GM10266 (cell line): ENCODE results near the gene DKK3.

Experiments used
- DNase-seq: peaks from one replicate; pipeline ENCODE4 v3.0.0; 2012; ENCODE audit errors: extremely low spot score
- TF ChIP-seq, protein P1 (sequence below): IDR thresholded peaks from 2 replicates; pipeline ENCODE4 v1.5.1; 2012; ENCODE audit warnings: mild to moderate bottlenecking, low read depth; ENCODE audit not compliant: control insufficient read depth, insufficient read depth; ENCODE audit errors: missing control alignments

Gene DKK3

DNA sequence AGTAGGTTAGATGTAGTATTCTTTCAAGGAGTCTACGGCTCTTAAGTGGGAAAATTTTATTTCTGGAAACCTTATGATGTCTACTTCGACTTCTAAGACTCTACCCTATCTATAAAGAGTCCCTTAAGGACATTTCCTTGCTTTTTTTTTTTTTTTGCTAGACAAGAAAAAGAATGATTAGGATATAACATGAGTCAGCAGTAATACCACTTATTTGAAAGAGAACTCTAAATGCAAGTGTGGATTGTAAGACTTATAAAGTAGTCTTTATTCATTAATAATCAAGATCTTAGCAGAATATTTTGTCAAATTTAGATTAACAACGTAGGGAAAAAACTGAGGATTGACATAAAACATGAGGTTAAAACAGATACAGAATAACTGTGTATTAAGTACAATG lies 71.0 kb downstream of the DKK3 start:
- no peak for DNase-seq
- TF ChIP-seq, protein P1, sequence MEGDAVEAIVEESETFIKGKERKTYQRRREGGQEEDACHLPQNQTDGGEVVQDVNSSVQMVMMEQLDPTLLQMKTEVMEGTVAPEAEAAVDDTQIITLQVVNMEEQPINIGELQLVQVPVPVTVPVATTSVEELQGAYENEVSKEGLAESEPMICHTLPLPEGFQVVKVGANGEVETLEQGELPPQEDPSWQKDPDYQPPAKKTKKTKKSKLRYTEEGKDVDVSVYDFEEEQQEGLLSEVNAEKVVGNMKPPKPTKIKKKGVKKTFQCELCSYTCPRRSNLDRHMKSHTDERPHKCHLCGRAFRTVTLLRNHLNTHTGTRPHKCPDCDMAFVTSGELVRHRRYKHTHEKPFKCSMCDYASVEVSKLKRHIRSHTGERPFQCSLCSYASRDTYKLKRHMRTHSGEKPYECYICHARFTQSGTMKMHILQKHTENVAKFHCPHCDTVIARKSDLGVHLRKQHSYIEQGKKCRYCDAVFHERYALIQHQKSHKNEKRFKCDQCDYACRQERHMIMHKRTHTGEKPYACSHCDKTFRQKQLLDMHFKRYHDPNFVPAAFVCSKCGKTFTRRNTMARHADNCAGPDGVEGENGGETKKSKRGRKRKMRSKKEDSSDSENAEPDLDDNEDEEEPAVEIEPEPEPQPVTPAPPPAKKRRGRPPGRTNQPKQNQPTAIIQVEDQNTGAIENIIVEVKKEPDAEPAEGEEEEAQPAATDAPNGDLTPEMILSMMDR: no peak

DNA sequence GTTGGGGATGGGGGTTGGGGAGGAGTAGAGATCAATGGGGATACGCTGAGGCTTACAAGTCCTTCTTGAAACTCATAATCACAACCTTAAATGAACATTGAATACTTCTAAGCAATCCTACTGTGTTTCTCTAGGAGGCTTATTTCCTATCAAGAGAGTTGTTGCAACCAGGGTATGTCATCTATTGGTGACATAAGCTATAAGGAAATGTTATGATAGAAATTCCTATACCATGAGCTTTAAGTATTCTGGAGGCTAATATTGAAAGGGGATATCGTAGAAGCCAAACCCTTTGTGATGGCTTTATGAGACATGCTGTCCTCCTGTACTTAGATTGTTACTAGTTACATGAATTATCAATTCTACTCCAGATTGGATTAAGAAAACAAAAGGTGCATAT lies 72.9 kb downstream of the DKK3 start:
- TF ChIP-seq, protein P1: no peak
- DNase-seq: no peak

DNA sequence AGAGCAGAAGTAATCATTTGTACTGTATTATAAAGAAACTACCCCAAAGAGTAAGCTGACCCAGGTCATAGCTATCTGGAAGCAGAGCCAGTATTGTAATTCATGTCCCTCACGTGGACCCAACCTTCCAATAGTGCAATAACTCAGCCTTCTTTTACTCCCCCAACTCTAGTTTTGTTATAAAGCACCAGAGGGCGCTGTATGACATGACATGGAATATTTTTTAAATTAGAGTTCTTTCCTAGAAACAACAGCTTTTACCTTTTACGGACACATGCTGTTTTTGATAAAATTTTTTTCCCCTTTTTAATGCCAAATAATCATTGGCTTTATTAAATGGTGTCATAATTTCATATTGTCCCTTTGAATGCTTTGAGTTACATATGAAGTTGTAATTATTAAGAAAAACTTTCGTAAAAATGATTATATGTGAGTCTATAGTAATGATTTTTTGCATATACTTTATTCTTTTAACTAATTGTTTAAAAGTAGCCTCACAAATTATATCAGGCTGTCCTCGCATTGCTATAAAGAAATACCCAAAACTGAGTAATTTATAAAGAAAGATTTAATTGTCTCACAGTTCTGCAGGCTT lies 76.9 kb downstream of the DKK3 start:
- TF ChIP-seq, protein P1: peak; percentile 37
- DNase-seq: peak; percentile 21

DNA sequence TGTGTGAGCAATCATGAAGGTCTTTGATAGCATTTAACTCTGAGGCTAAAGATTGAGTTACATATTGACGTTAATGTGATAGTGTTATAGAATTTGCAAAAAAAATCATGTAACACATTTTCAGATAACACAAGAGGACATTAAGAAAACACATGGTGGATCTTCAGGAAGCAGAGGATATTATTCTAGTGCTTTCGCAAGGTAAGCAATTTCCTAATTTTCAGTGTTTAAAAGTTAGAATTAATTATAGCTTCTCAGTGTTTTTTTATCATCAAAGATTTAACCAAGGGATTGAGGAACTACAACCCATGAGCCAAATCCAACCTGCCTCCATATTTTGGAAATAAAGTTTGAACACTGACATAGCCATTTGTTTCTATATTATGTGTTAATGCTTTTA lies 78.5 kb downstream of the DKK3 start:
- TF ChIP-seq, protein P1: no peak
- DNase-seq: no peak

DNA sequence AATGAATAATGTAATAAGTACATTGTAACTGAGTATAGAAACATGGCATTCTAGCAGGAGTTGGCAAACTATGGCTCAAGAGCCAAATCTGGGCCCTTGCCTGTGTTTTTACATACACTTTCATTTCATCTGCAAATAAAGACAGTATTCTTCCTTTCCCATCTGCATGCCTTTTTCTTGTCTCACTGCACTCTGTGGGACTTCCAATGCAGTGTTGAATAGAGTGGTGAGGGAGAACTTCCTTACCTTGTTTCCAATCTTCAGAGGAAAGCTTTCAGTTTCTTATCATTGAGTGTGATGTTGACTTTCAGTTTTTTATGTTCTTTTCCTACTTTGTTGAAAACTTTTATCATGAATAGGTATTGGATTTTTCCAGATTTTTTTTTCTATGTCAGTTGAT lies 84.6 kb downstream of the DKK3 start:
- DNase-seq: no peak
- TF ChIP-seq, protein P1: no peak

DNA sequence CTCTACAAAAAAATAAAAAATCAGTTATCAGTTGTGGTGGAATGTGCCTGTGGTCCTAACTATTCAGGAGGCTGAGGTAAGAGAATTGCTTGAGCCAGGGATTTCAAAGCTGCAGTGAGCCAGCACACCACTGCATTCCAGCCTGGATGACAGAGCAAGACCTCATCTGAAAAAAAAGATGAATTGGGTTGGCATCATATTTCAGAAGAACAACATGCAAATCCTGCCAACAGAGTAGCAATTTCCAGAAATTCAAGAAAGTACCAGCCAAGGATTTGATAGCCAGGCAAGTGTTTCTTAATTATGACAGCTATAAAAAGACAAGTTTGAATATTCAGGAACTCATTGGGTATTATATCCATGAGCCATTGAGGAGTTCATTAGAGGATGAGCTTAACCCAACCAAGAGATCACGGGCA lies 91.4 kb downstream of the DKK3 start:
- TF ChIP-seq, protein P1: no peak
- DNase-seq: no peak

DNA sequence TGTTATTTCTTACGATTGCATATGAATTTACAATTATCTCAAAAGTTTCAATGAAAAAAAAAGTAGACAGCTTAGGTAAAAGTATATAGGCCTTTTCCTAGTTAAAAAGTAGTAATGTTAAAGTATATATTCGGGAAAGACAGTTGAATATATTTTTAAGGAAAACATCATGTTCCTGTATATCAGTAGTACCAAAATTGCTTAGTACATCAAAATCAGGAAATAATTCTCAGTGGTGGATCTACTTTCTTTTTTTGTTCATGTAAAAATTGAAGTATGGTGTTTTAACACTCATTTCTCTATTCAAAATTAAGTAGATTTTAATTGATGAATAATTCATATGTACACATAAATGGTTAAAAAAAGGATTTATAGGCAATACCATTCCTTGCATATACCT lies 92.8 kb downstream of the DKK3 start:
- TF ChIP-seq, protein P1: no peak
- DNase-seq: no peak
